ENCODE results near the gene IMPDH2.
"Not testable (repeated sequence)": the region's sequence is repeated elsewhere in the genome, so short reads cannot be mapped to it uniquely, and the experiment has no call there.

IMPDH2 gene

DNA sequence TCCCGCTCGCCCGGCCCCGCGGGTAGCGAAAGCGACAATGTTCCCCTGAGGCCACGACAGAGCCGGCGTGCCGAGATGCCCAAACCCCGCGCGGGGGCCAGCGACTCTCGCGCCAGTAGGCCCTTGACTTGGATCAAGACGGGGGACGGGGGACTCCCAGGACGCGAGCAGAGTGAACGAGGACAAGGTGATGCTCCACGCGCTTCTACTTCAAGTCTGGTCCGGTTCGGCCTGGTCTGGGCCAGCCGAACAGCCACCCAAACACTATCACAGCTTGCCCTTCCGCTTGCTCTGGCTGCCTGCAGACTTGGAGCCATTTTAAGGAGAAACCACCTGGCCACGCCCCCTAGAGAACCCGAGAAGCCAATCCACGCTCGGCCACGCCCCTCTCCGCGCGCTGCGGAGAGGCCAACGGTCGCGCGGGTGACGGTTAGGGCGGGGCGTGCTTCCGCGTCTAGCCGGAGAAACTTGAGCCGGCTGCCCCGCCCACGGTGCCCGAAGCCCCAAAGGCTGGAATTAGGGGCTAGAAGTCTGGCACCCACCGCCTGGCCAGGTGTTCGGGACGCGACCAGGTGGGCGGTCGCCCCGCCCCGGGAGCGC, 7.9 kb downstream of the IMPDH2 start:
- peak; percentile 98 for DNase-seq

DNA sequence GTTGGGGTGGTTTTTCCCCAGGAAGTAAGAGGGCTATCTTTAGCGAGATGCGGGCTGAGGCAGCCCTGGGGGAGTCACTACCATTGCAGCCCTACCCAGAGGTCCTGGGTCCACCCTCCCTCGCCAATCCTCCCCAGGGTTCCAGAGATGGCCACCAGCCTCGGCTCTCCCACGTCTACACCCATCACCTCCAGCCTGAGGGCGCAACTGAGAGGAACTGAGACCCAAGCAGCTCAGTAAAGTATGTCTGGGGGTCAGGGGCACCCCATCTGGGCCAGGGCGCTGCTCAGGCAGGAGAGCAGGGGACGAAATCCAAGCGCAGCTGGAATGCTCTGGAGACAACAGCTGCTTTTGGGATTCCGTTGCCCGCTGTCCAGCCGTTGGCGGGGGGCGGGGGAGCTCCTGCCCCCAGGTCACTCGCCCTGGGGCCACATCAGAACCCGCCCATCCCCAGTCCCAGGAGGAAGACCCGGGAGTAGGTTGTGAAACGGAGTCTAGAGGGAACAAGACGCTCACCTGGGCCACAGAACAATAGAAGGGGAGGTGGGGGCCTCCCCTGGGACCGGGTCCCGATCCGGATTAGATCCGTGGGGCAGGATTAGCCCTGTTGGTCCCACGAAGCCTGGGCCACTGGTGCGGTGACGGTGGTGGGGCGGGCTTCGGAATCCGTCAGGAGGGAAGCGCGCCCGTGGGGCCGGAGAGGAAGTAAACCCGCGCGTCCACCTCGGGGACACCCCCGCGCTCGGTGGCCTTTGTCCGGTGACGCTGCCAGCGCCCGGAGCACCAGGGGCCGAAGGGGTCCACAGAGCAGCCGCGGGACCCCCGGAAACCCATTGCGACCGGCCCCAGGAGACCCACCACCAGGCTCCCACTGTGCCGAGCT, 8.6 kb downstream of the IMPDH2 start:
- no peak for DNase-seq

DNA sequence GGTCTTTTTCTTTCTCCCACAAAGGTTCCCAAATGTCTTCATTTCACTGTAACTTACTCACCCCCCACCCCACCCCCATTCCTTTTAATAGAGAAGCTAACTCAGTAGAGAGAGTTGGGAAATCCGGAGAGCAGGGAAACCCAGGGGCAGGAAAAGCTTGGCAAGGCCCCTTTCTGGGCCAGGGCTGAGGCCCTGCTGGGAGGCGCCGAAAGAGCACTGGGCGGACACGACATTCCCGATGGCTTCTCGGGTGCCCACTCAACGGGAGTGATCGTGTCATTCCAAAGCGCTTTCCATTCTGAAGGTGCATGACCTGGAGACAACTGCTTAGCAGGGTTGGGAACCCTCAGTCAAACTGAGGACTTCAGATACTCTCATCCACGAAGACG, 9.3 kb downstream of the IMPDH2 start:
- no peak for DNase-seq

DNA sequence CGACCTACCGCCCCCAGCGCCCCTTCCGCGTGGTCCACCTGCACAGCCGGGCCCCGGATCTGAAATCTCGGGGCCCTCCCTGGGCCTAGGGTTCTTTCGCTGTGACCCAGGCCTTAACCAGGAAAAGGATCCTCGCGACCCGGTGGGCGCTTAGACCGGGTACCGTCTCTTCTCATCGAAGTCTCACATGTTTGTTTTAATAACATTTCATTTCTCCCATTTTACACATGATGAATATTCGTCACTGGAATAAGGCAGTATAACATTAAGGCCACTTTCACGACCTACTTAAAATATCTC, 10.5 kb downstream of the IMPDH2 start:
- no peak for DNase-seq

DNA sequence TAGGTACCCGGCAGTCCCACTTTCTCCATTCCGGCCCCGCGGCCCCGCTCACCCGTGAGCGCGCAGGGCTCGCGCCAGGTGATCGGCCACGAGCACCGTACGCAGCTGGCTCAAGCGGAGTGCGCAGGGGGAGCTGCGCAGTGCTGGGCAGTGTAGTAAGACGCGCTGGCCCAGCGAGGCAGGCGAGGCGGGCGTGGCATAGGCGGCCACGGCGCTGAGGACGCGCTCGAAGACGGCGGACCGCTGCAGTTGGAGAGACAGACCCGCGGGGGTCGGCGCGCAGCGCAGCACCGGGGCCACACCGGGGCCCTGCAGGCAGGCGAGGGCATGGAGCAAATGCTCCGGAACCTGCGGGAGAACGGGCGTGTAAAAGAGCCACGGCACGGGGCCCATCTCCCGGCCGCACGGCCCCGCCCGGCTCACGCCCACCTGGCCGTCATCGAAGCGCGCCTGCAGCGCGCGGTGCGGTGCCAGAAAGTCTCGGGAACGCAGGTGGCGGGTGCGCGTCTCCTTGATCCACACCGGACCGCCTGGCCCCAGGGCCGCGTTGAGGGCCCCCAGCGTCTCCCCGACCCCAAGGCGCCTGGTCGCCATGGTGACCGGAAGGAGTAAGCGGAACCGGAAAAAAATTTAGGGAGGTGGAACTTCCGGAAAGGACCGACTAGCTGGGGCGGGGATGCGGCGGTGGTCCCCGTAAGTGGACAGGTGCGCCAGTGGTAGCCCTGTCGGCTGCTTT, 11.1 kb downstream of the IMPDH2 start, which contains the start of gene DALRD3:
Gene DALRD3 (minus strand): TSS at position 610 of the 736 bp plus-strand sequence. CDS start 16 bp downstream, at position 594.
- DNase-seq, result peak; percentile 70

DNA sequence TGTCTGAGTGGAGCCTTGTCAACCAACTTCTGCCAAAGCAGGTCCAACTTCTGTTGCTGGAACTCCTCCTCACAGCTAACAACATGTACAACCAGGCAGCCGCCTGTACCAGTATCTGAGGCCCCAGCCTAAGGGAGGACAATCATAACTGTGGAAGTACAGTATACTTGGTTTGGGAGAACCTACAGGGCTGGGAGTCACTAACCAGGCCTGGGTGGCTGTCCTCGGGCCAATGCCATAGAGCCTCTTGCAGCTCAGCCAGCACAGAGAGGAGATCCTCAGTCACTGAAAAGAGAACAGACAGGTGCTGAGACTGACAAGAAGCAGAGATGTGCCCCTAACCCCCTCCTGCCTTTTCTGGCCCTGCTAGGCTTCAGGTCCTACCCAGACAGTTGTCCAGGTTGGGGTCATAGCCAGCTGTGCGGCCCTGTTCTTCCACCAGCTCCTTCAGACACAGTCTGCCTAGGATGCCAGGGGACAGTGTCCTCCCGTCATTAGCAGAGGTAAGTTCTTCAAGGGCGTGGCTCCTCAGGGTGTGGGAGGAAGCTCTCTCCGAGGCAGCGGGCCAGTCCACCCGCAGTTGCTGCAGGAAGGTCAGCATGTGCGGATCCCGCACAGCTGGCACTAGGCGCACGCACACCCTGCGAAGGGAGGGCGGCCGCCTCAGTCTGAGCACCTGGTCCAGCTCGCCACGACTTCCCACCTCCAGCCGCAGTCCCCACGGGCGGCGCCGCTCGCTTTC, 11.8 kb downstream of the IMPDH2 start:
- DNase-seq, result no peak

DNA sequence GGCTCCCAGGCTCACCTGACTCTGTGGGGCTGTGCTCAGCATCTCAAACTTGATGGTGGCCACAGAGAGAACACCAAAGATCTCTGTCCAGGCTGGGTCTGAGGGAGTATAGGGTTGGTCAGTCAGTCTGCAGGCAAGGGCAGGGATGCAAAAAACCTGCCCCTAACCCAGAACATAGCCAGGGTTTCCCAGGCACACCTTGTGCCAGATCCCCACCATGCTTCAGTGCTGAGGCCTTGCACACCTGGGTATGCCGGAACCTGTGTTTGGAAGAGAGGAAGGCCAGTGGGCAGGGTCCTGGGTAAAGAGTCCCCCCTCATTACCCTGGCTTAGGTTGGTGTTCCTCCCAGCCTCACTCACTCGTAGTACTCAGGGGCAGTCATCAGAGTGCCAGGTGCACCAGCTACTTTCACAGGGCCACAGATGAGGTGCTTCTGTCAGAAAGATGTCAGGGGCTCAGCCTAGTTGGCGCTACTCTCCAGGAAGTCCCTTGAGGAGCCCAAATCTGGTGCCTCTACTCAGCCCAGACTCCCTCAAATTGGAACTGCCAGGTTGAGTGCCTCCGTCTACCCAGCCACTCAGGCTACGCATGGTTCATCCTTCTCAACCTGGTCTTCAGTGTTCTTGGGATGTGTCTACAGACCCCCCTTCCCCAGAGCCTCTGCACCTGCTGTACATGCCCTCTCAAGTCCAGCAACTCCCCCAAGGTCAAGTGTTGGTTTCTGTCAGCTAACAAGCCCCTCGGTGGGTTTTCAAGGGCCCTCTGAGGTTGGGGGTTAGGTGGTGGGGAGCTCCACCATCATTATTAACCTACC, 12.6 kb downstream of the IMPDH2 start:
- DNase-seq, result no peak

DNA sequence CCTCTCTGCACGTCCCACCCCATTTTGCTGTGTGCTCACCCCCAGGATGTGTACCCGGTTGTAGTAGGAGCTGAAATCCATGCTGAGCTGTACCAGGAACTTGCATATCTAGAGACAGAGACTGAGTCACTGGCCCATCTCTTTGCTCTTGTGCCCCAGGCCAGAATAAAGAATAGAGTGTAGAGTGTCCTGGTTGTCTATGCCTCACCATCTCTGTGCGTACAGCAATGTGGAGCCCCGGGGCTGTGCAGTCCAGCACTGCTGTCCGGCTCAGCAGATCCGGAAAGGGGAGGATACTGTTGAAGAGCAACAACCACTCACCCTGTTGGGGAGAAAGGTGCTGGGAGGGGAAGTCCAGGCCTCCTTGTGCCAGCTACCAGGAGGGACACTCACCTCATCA, 13.4 kb downstream of the IMPDH2 start:
- DNase-seq, result no peak

DNA sequence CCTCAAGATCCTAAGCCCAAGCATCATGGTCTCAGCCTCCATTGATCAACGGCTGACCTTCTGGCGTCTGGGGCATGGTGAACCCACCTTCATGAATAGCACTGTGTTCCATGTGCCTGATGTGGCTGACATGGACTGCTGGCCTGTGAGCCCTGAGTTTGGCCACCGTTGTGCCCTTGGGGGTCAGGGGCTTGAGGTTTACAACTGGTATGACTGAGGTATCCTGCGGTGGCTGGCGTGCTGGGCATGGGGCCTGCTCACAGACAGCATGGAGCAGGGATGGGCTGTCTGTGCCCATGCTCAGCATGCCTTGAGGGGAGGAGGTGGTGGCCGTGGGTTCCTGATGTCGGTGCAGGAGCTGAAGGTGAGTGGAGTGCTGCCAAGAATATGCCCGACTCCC, 14.1 kb downstream of the IMPDH2 start:
- no peak for DNase-seq

DNA sequence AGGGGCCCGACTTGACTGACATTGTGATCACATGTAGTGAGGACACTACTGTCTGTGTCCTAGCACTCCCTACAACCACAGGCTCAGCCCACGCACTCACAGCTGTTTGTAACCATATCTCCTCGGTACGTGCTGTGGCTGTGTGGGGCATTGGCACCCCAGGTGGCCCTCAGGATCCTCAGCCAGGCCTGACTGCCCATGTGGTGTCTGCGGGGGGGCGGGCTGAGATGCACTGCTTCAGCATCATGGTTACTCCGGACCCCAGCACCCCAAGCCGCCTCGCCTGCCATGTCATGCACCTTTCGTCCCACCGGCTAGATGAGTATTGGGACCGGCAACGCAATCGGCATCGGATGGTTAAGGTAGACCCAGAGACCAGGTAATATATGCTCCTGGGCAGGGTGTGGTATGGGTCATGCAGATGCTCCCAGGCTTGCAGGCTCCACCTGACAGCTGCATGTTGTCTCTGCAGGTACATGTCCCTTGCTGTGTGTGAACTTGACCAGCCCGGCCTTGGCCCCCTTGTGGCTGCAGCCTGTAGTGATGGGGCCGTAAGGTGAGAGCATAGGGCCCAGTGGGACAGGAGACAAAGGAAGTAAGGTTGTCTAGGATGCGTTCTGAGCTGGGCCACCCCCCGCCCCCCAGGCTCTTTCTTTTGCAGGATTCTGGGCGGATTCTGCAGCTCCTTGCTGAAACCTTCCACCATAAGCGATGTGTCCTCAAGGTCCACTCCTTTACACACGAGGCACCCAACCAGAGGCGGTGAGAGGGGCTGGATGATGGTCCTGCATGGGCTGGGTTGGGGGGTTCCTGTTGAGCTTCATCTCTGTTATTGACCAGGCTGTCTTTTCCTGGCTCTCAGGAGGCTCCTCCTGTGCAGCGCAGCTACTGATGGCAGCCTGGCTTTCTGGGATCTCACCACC, 15.2 kb downstream of the IMPDH2 start:
- DNase-seq, result peak; percentile 40

DNA sequence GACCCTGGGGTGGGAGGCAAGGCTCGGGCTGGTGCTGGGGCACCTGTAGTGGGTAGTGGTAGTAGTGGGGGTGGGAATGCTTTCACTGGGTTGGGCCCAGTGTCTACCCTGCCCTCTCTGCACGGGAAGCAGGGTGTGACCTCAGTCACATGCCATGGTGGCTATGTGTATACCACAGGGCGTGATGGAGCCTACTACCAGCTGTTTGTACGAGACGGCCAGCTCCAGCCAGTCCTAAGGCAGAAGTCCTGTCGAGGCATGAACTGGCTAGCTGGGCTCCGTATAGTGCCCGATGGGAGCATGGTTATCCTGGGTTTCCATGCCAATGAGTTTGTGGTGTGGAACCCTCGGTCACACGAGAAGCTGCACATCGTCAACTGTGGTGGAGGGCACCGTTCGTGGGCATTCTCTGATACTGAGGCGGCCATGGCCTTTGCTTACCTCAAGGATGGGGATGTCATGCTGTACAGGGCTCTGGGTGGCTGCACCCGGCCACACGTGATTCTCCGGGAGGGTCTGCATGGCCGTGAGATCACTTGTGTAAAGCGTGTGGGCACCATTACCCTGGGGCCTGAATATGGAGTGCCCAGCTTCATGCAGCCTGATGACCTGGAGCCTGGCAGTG, 16.0 kb downstream of the IMPDH2 start:
- DNase-seq, result no peak

DNA sequence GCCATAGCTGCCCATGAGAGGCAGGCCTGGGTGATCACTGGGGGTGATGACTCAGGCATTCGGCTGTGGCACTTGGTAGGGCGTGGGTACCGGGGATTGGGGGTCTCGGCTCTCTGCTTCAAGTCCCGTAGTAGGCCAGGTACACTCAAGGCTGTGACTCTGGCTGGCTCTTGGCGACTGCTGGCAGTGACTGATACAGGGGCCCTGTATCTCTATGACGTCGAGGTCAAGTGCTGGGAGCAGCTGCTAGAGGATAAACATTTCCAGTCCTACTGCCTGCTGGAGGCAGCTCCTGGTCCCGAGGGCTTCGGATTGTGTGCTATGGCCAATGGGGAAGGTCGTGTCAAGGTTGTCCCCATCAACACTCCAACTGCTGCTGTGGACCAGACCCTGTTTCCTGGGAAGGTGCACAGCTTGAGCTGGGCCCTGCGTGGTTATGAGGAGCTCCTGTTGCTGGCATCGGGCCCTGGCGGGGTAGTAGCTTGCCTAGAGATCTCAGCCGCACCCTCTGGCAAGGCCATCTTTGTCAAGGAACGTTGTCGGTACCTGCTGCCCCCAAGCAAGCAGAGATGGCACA, 16.7 kb downstream of the IMPDH2 start:
- DNase-seq, result no peak

DNA sequence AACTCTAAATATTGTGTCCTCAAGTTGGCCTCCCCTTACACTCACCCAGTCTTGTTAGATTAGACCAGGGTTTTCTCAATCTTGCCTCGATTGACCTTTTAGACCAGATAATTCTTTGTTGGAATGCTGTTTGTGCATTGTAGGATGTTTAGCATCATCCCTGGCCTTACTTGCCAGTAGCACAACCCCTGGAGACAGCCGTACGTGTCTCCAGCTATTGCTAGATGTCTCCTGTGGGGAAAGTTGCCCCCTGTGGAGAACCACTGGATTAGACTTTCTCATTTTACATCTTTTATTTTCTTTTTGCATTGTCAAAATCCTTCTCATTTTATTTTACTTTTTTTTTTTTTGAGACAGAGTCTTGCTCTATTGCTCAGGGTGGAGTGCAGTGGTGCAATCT, 19.8 kb downstream of the IMPDH2 start:
- DNase-seq, result no peak

DNA sequence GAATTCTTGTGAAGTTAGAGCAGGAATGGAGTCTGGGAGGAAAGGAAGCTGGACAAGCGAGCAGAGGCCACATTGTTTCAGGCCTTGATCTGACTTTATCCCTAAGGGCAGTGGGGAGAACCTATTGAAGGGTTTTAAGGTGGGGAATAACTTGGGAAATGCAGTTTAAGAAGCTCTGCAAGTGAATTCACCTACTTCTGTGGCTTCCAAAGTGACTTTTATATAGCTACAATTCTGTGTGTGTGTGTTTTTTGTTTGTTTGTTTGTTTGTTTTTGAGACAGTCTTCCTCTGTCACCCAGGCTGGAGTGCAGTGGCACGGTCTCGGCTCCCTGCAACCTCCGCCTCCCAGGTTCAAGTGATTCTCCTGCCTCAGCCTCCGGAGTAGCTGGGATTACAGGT, 20.6 kb downstream of the IMPDH2 start:
- not testable (repeated sequence) for DNase-seq

DNA sequence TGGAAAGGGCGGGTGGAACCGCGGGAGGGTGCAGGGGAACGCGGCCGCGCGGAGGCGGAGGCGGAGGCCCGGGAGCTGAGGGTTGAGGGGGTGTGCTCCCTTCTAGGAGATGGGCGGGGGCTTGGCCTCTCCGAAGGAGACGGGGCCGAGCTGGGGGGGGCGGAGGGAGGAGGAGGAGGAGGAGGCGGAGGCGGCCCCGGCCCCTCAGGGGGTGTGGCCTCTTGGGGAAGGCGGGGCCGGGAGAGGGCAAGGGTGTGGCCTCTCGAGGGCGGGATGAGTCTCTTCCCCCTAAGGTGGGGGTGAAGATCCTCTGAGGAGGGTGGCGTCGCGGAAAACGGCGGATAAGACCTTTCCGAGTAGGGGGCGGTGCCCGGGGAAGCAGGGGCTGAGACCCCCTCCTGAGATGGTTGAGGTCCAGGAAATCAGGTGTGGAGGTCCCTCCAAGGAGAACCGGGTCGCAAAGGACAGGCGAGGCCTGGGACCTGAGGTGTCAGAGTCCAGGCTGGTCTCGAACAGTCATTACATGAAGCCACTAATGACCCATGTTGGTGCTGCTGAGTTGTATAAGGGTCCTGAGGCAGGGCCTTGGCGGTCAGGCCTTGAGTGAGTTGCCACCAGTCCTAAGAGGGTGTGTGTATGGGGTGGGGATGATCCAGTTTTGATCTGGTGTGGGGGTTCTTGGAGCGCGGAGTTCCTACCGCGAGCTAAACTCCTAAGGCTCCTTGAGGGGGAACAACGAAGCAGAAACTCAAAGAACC, 21.2 kb downstream of the IMPDH2 start:
- peak; percentile 81 for DNase-seq

DNA sequence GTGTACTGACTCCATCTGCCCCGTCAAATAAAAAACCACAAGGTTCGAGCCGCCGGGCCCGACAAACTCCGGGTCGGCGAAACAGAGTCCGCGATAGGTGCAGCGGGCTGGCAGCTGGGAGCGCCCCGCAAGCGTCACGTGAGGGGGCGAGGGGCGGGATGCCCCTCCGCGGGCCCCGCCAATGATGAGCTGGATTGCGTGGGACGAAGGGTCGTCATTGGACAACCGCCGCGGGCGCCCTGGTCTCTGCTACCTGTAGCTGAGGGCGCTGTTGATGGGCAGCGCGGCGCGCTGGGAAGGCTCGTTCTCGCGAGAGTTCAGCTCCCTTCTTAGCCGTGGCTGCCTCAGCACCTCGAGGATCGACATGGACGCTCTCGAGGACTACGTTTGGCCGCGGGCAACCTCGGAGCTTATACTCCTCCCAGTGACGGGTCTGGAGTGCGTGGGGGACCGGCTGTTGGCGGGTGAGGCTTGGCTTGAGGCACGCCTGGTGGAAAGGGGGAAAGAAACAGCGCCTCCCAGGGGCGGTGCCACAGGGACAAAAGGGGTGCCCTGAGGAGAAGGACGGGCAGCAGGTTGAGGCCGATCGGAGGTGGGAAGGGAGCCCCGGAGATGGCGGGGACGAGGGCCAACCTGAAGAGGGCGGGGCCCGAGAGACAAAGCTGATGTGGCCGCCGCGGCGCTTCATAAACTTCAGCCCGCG, 22.0 kb downstream of the IMPDH2 start, which contains the start of gene WDR6:
Gene WDR6 (plus strand): TSS at position 324 of the 703 bp plus-strand sequence. CDS start 41 bp downstream, at position 365.
- peak; percentile 97 for DNase-seq

DNA sequence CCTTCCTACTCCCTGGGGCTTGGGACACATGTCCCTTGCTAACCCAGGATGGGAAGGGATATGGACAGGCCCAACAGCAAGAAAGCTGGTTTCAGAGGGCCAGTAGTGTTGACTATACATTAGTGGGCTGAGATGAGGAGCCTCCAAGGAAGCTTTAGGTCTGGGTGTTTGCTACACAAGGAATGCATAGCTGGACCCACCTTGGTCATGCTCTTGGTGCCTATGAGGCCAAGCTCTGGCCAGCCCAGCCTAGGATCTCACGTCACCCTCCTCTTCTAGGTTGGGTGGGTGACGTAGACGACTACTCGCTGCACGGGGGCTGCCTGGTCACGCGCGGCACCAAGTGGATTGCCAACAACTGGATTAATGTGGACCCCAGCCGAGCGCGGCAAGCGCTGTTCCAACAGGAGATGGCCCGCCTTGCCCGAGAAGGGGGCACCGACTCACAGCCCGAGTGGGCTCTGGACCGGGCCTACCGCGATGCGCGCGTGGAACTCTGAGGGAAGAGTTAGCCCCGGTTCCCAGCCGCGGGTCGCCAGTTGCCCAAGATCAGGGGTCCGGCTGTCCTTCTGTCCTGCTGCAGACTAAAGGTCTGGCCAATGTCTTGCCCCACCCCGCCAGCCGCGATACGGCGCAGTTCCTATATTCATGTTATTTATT, 22.7 kb downstream of the IMPDH2 start:
- DNase-seq, result no peak

DNA sequence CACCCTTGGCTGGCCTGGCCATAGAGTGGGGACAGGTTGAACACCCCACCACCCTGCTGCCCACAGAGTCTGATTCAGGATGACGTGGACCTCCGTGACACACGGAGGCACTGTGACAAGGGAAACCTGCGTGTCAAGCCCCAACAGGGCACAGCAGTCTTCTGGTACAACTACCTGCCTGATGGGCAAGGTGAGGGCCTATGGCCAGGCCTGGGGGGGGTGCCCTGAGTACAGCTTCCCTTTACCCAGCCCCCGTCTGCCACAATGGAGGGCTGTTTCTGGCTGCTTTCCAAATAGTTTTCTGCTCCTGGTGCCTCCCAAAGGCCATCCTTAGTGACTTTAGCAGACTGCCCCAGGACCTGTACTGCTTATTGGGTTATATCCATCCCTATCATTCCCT, 23.2 kb downstream of the IMPDH2 start:
- DNase-seq, result no peak
